ENCODE data around the gene ZNF474.

Gene ZNF474

GRCh38 chr5:122183098-122183787 is 53.9 kb downstream of the ZNF474 start:
- DNase-seq: no peak

- no peak for DNase-seq
Observed at GRCh38 chr5:122183788-122184170, 54.4 kb downstream of the ZNF474 start.

- DNase-seq: no peak
Observed at GRCh38 chr5:122184676-122185255, 55.4 kb downstream of the ZNF474 start.

- DNase-seq: no peak
Observed at GRCh38 chr5:122187426-122187825, 58.1 kb downstream of the ZNF474 start.

- no peak for DNase-seq
Observed at GRCh38 chr5:122190156-122190555, 60.8 kb downstream of the ZNF474 start.

- DNase-seq: peak; percentile 64
Observed at GRCh38 chr5:122192497-122193496, 63.5 kb downstream of the ZNF474 start.

- peak; percentile 37 for DNase-seq
Observed at GRCh38 chr5:122195802-122196394, 66.6 kb downstream of the ZNF474 start.

GRCh38 chr5:122199146-122199545 is 69.8 kb downstream of the ZNF474 start:
- no peak for DNase-seq

- DNase-seq: no peak
Observed at GRCh38 chr5:122200450-122200849, 71.1 kb downstream of the ZNF474 start.

GRCh38 chr5:122200865-122201264 is 71.5 kb downstream of the ZNF474 start:
- no peak for DNase-seq

- DNase-seq: no peak
Observed at GRCh38 chr5:122201365-122201764, 72.0 kb downstream of the ZNF474 start.

- no peak for DNase-seq
Observed at GRCh38 chr5:122202952-122203351, 73.6 kb downstream of the ZNF474 start.

Measured in NCI-H1436 (cell line).